NCI-H146 treated with DMSO at 0.1 percent for 48 hours (cell line): ENCODE results near the gene INIP.
"Not testable (repeated sequence)": the region's sequence is repeated elsewhere in the genome, so short reads cannot be mapped to it uniquely, and the experiment has no call there.

ENCODE experiments used
- DNase-seq: peaks from one replicate; lab custom pipeline; 2025; ENCODE audit not compliant: unreplicated experiment; lab: John Stamatoyannopoulos, UW

The INIP gene

GRCh38 chr9:112743216-112743836, 25.4 kb upstream of the INIP start:
- DNase-seq, result no peak

DNA sequence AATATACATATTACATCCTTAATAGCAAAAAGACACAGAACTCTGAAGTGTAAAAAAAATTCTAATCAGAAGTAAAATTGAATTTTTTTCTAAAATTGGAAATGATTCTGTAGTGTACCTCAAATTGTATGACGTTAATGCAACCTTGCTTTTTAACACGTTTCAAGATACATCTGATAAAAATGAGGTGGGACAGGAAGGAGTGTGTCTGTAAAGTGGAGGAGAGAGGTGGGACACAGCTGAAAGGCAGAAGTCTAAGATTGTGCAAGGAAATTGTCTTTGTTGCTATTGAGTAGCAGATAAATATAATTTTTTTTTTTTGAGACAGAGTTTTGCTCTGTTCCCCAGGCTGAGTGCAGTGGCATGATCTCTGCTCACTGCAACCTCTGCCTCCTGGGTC, 17.0 kb upstream of the INIP start:
- no peak for DNase-seq

DNA sequence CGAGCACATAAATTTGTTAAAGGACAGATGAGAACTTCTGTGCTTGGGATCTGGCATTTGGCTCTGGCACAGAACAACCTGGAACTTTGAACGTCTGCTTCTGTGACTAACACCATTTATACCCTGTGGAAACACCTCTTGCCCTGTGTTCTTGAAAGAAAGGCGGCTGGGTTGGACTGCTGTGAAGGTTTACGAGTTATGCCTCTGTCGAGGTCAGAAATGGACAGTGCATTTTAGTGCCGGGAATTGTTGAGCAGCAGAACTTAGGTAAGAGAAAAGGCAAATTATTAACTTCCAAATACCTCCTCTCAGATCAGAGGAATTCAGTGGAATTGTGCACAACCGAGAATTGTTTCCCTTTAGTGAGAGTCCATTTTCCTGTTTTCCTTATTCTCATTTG, 14.1 kb upstream of the INIP start:
- DNase-seq, result no peak

DNA sequence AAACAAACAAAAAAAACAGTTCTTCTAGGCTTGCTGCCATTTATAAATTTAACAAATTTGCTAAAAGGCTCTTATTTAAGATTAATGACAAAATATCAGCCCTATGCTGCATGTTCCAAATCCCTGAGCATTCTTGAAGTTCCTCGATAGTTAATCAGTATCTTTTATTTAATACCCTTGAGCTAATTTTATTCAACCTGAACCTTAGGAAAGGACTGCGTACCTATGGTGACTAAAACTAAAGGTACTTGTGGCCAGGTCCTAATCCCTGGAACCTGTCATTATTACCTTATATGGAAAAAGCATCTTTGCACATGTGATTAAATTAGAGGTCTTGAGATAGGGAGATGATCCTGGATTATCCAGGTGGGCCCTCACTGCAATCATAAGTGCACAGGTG, 10.5 kb upstream of the INIP start:
- DNase-seq, result no peak

- DNase-seq, result no peak
These were observed 8.5 kb upstream of the INIP start for GRCh38 chr9:112726428-112726827.

DNA sequence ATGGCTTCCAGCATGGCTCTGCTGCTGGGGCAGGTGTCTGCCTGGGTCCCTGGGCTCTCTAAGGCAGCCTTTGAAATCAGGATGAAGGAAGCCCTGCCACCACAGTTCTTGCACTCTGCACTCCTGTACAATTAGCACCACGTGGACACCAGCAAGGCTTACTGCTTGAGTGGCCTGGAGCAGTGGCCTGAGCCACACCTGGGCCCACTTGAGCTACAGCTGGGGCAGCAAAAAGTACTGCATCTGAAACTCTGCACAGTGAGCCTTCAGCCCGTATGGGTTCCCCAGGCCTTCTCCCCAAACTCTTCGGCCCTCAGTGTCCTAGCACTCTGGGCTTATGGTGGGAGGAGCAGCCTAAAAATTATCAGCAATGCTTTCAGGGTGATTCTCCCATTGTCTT, 8.0 kb upstream of the INIP start:
- DNase-seq, result no peak

DNA sequence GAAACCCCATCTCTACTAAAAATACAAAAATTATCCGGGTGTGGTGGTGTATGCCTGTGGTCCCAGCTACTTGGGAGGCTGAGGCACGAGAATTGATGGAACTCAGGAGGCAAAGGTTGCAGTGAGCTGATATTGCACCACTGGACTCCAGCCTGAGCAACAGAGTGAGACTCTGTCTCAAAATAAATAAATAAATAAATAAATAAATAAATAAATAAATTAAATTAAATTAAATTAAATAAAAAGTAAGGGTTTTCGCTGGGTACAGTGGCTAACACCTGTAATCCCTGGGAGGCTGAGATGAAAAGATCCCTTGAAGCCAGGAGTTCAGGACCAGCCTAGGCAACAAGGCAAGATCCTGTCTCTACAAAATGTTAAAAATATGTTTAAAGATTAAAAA, 4.8 kb upstream of the INIP start:
- not testable (repeated sequence) for DNase-seq

- DNase-seq, result no peak
These were observed 2.3 kb upstream of the INIP start for GRCh38 chr9:112720113-112720780.

GRCh38 chr9:112719696-112720095, 1.8 kb upstream of the INIP start:
- no peak for DNase-seq

GRCh38 chr9:112719241-112719691, 1.3 kb upstream of the INIP start:
- DNase-seq, result no peak

DNA sequence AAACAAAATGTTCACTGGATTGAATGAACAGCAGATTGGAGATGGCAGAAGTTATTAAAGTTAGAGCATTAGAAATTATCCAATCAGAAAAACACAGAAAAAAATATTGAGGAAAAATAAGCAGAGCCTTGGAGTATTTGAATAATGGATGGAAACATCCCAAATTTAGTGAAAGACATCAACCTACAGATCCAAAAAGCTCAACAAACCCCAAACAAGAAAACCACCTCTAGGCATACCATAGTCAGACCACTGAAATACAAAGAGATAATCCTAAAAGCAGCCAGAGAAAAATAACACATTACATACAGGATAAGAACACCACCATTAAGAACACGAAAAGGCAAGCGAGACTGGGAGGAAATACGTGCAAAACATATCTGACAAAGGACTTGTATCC, 5.2 kb downstream of the INIP start:
- no peak for DNase-seq

- no peak for DNase-seq
These were observed 6.7 kb downstream of the INIP start for GRCh38 chr9:112711050-112711689.

DNA sequence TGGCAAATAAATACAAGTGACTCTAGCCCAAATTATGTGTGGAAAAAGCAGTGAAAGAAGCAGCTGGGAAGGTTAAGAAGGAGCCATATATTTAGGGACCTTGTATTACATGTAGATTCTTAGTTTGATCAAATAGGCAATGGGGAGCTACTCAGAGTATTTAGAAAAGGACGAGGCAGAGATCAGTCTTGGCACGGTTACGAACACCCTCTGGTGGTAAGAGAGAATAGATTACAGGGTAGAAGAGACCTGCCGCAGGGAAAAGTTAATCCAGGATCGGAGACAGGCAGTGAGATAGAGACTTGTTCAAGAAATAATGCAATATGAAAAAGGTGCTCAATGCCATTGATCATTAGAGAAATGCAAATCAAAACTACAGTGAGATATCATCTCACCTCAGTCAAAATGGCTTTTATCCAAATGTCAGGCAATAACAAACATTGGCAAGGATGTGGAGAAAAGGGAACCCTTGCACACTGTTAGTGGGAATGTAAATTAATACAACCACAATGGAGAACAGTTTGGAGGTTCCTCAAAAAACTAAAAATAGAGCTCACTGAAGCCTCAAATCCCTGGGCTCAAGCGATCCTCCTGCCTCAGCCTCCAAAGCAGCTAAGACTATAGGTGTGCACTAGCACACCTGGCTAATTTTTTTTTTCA, 12.0 kb downstream of the INIP start:
- DNase-seq, result no peak

DNA sequence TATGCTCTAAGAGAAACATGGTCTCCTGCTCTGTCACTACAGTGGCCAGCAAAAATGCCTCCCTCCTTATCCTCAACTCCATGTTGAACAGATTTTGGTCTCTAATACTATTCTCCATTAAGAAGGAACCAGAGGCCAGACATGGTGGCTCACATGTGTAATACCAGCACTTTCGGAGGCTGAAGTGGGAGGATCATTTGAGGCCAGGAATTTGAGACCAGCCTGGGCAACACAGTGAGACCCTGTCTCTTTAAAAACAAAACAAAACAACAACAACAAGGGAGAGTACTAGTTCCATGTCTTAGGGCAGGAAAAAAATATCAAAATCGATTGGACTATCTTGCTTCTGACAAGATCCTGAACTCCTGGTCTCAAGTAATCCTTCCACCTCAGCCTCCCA, 14.6 kb downstream of the INIP start:
- no peak for DNase-seq

GRCh38 chr9:112700085-112700484, 17.8 kb downstream of the INIP start:
- DNase-seq, result no peak

DNA sequence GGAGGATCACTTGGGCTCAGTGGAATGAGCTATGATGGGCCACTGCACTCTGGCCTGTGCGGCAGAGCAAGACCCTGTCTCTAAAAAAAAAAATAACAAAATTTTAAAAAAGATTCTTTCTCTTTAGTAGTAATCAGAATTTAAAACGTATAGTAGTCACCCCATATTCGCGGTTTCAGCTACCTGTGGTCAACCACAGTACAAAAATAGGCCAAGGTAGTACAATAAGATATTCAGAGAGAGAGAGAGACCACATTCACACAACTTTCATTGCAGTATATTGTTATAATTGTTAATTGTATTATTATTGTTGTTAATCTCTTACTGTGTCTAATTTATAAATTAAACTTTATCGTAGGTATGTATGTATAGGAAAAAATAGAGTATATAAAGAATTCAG, 18.7 kb downstream of the INIP start:
- DNase-seq, result no peak

DNA sequence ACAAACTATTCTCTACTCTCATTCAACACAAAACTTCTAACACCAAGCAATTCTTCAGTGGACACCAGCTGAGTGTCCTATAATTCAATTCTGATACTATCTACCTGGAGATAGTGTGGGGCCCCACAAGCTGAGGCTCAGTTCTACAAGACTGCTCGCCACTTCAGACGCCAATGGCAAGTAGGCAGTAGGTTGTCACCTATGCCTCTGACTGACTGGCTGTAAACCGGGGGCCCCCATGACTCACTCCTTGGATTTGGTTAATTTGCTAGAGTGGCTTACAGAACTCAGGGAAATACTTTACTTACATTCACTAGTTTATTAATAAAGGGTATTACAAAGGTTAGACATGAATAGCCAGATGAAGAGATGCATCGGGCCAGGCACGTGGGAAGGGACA, 21.5 kb downstream of the INIP start:
- DNase-seq, result no peak

- DNase-seq, result no peak
These were observed 23.0 kb downstream of the INIP start for GRCh38 chr9:112694706-112695555.

GRCh38 chr9:112689161-112689740, 28.7 kb downstream of the INIP start:
- DNase-seq, result no peak

DNA sequence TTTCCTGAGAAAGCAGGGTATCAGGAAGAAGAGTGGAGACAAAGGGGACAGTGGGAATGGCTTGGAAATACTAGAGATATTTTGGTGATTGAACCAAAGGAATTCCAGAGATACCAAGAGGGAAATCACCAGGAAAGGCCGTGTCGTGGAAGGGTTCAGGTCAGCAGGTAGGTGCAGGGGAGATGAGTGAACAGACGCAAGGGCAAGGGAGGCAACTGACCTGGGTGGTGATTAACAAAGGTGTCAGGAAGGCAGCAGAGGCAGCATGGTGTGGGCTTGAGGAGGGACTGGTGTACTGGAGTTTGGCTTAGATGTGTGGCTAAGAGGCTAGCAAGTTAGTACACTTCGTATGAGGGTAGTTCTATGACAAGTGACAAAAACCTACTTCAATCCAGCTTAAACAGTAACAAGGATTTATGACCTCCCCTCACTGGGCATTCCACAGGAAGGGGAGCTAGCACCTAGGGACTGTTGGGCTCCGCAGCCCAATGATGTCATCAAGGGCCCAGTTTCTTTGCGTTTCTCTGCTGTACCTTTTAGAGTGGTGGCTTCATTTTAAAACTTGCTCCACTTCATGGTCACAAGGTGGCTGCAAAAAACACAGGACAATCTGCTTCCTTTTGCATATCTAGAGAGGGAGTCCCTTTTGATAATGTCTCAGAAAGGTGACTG, 37.0 kb downstream of the INIP start:
- DNase-seq, result no peak
